Activated CD8-positive, alpha-beta T cell treated with anti-CD3 and anti-CD28 coated beads for 36 hours (primary cell): ENCODE results near the gene GPI. TPM values are rescaled to one million over a fixed set of nuclear protein-coding genes. Genes with fewer than 3 reads are reported as not detected.

Source experiments
- ATAC-seq: fragments of 200-7000 bp; cut with Tn5 transposase; one replicate; pipeline ENCODE4 v1.10.0; 2021; ENCODE audit warnings: mild to moderate bottlenecking, moderate library complexity
- CTCF ChIA-PET: fragments of 350-600 bp; sonication (Branson Sonifier 250); formaldehyde crosslinking; loops from one replicate; lab custom pipeline; 2021; ENCODE audit warnings: antibody characterized with exemption; lab: Charles Lee
- POLR2A ChIA-PET: fragments of 350-600 bp; sonication (Branson Sonifier 250); formaldehyde crosslinking; loops from one replicate; lab custom pipeline; 2021; ENCODE audit warnings: antibody characterized with exemption; lab: Charles Lee
- DNase-seq: peaks from one replicate; pipeline ENCODE4 v3.0.0-alpha.2; 2020
- H3K27ac Mint-ChIP-seq: one replicate; pipeline ENCODE4 v1.8.0; 2021; ENCODE audit warnings: mild to moderate bottlenecking, mixed read lengths
- H3K27me3 Mint-ChIP-seq: one replicate; pipeline ENCODE4 v1.8.0; 2021; ENCODE audit warnings: mixed read lengths
- H3K36me3 Mint-ChIP-seq: one replicate; pipeline ENCODE4 v1.8.0; 2021; ENCODE audit warnings: low read depth, mixed read lengths
- H3K4me1 Mint-ChIP-seq: one replicate; pipeline ENCODE4 v1.8.0; 2021; ENCODE audit warnings: low read depth, mixed read lengths
- H3K4me3 Mint-ChIP-seq: one replicate; pipeline ENCODE4 v1.8.0; 2021; ENCODE audit warnings: mild to moderate bottlenecking, moderate library complexity, mixed read lengths
- H3K9me3 Mint-ChIP-seq: one replicate; pipeline ENCODE4 v1.8.0; 2021; ENCODE audit warnings: mixed read lengths
- intact Hi-C: fragments of 100-400 bp; cut with micrococcal nuclease; formaldehyde crosslinking; loops from one replicate; pipeline ENCODE4 v1.10.0; 2022
- total RNA-seq, 2 experiments: library from RNA; stranded (reverse); gene quantifications; one replicate each; pipeline ENCODE4 v1.2.3, GENCODE V29; 2021
- TF ChIP-seq, protein P1 (sequence below): fragments of 200-600 bp; IDR thresholded peaks from one replicate; pipeline ENCODE4 v1.8.0; 2022; ENCODE audit warnings: antibody characterized with exemption, mild to moderate bottlenecking

The GPI gene
- total RNA-seq, 2 experiments from 2014 or later: 847 to 870 TPM

DNA sequence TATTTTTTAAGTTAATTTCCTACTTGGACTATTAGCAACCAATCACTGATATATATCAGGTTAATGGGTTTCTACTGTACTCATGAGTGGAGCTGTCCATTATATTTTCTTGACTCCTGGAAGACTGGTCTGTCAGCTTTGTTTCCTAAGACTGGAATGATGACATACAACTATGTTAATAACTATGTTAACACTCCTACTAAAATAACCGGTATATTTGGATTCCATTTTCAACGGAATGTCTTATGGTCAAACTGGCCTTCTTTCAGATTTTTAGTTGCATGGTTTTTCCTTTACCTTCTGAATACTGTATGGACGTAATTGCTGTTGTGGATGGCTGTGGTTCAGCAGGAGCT is 45.8 kb upstream of the GPI start:
- ChIA-PET POLR2A (interaction anchor here (1.1 kb wide), 1 partner anchor 11 kb away, joined by 3 read pairs; no protein-coding TSS in a partner anchor), CTCF (interaction anchor here (5.6 kb wide), 1 partner anchor 27 kb away, joined by 26 read pairs; no protein-coding TSS in a partner anchor)
- DNase-seq (no peak), ATAC-seq (no peak)
- H3K27ac Mint-ChIP-seq: no peak overlapping the region
- peaks cover 21% of the 10 kb centered on the region for H3K4me1 Mint-ChIP-seq
- H3K36me3 Mint-ChIP-seq: peaks cover 3% of the 10 kb centered on the region
- no peaks in the 10 kb centered on the region for H3K9me3 Mint-ChIP-seq
- TF ChIP-seq, protein P1, sequence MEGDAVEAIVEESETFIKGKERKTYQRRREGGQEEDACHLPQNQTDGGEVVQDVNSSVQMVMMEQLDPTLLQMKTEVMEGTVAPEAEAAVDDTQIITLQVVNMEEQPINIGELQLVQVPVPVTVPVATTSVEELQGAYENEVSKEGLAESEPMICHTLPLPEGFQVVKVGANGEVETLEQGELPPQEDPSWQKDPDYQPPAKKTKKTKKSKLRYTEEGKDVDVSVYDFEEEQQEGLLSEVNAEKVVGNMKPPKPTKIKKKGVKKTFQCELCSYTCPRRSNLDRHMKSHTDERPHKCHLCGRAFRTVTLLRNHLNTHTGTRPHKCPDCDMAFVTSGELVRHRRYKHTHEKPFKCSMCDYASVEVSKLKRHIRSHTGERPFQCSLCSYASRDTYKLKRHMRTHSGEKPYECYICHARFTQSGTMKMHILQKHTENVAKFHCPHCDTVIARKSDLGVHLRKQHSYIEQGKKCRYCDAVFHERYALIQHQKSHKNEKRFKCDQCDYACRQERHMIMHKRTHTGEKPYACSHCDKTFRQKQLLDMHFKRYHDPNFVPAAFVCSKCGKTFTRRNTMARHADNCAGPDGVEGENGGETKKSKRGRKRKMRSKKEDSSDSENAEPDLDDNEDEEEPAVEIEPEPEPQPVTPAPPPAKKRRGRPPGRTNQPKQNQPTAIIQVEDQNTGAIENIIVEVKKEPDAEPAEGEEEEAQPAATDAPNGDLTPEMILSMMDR: no peak
- intact Hi-C loops: no loop called here
- H3K4me3 Mint-ChIP-seq: no peak overlapping the region
- H3K27me3 Mint-ChIP-seq: no peaks in the 10 kb centered on the region

DNA sequence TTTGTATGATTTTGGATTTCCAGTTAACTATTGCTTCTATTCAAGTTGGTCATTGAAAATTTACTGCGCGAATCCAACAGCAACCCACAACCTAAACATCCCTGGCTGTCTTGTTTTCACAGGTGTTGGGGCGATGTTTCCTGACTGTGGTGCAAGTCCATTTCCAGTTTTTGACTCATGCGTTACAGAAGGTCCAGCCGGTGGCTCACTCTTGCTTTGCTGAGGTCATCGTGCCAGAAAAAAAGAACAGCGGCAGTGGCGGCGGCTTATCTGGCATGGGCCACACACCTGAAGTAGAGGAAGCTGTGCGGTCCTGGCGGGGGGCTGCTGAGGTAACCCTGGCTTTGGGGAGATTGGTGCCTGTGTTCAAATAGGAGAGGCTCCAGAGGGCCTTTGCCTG is 45.2 kb upstream of the GPI start:
- POLR2A ChIA-PET: interaction anchor here (1.1 kb wide), 1 partner anchor 11 kb away, joined by 3 read pairs; no protein-coding TSS in a partner anchor
- intact Hi-C loops: no loop called here
- no peak overlapping the region for H3K27ac Mint-ChIP-seq
- H3K36me3 Mint-ChIP-seq: peaks cover 3% of the 10 kb centered on the region
- peaks cover 21% of the 10 kb centered on the region for H3K4me1 Mint-ChIP-seq
- no peak for ATAC-seq
- no peak for DNase-seq
- no peaks in the 10 kb centered on the region for H3K27me3 Mint-ChIP-seq
- CTCF ChIA-PET: interaction anchor here (5.6 kb wide), 1 partner anchor 27 kb away, joined by 26 read pairs; no protein-coding TSS in a partner anchor
- H3K4me3 Mint-ChIP-seq: no peak overlapping the region
- TF ChIP-seq, protein P1: no peak
- no peaks in the 10 kb centered on the region for H3K9me3 Mint-ChIP-seq

DNA sequence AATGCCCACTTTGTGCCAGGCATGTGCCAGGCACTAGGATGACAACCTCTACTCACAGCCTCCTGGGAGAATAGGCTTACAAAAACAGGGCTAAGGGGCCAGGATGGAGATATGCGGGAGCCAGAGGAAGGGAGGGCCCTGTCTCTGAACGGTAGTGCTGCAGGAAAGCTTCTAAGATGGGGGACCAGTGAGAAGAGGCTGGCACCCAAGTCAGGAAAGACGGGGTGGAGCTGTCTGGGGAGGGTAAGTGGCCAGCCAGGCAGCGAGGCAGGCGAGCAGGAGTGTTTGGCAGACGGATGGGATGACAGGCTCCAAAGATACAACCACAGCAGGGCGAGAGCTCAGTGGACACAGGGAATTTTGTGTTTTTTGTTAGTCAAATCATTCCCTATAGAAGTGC is 44.7 kb upstream of the GPI start:
- Mint-ChIP-seq H3K36me3 (peaks cover 3% of the 10 kb centered on the region), H3K27ac (no peak overlapping the region)
- CTCF ChIA-PET: interaction anchor here (5.6 kb wide), 1 partner anchor 26 kb away, joined by 26 read pairs; no protein-coding TSS in a partner anchor

DNA sequence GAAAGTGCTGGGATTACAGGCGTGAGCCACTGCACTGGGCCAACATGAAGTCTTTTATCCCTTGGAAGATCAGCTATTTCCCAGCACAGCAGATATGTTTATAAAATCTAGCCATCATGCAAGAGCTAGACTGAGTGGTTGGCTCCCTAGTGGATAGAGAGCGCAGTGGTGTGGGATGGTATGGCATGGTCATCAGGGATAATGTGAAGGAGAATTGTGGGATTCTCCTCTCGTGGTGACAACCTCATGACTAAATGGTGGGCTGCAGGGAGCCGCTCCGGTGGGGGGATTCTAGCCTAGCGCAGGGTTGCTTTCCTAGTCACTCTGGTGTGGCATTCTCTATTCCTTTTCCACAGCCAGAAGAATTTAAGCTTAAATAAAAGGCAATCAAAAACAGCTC is 43.3 kb upstream of the GPI start:
- peaks cover 18% of the 10 kb centered on the region for H3K4me1 Mint-ChIP-seq
- ATAC-seq (no peak), DNase-seq (no peak)
- no peaks in the 10 kb centered on the region for H3K9me3 Mint-ChIP-seq
- peaks cover 3% of the 10 kb centered on the region for H3K36me3 Mint-ChIP-seq
- no peak overlapping the region for H3K4me3 Mint-ChIP-seq
- H3K27ac Mint-ChIP-seq: no peak overlapping the region
- ChIA-PET POLR2A (no interaction called here), CTCF (interaction anchor here (0.7 to 1.5 kb wide), 3 partner anchors 10 to 37 kb away, joined by 3 read pairs; no protein-coding TSS in a partner anchor)
- TF ChIP-seq, protein P1: no peak
- intact Hi-C loops: no loop called here
- no peaks in the 10 kb centered on the region for H3K27me3 Mint-ChIP-seq

More for the DNA sequence above, 44.7 kb upstream of the GPI start:
- intact Hi-C loops: no loop called here
- H3K4me1 Mint-ChIP-seq: peaks cover 21% of the 10 kb centered on the region
- ATAC-seq (no peak), DNase-seq (no peak)
- H3K9me3 Mint-ChIP-seq: no peaks in the 10 kb centered on the region
- POLR2A ChIA-PET: no interaction called here
- H3K4me3 Mint-ChIP-seq: no peak overlapping the region
- TF ChIP-seq, protein P1: no peak
- H3K27me3 Mint-ChIP-seq: no peaks in the 10 kb centered on the region

DNA sequence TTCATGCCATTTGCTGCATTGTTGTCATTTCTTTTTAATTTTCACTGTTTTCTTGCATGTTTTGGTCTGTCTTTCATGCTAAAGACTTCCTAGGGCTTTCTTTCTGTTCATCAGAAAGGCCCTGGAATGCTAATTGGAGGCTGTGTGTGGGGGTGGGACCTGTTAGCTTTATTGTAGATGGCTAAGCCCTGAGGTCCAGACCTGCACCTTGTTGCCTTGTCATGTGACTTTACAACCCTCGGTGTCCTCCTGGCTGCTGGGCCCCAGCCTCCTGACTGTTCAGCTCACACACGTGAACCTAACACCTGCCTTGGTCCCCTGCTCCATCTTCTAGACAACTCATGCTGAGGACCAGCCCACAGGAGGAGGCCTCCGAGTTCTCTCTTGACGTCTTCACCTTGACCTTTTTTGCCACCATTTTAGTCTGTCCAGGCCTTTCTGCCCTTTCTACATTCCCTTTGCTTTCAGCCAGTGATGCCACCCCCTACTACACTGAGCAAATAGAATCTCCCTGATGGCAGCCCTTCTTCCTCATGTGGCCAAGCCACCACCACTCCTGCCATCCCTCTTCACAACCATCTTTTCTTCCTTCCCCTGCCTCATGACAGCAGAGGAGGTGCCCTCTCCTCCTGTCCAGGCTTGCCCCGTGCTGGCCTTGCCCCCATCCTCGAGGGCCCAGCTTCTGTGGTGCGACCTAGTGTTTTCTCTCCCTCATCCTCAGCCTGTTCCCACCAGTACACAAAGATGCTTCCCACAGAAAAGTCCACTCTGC is 41.4 kb upstream of the GPI start:
- no peak for DNase-seq
- peaks cover 5% of the 10 kb centered on the region for H3K36me3 Mint-ChIP-seq

More for the DNA sequence above, 41.4 kb upstream of the GPI start:
- CTCF ChIA-PET: interaction anchor here (0.6 to 1.5 kb wide), 2 partner anchors 39 to 58 kb away, joined by 3 read pairs; no protein-coding TSS in a partner anchor
- TF ChIP-seq, protein P1: no peak
- H3K4me3 Mint-ChIP-seq: no peak overlapping the region
- intact Hi-C loops: no loop called here
- H3K9me3 Mint-ChIP-seq: no peaks in the 10 kb centered on the region
- no peak for ATAC-seq
- POLR2A ChIA-PET: no interaction called here
- H3K27me3 Mint-ChIP-seq: no peaks in the 10 kb centered on the region
- no peaks in the 10 kb centered on the region for H3K4me1 Mint-ChIP-seq
- no peak overlapping the region for H3K27ac Mint-ChIP-seq
